Amniotic stem cell (primary cell): ENCODE data around the gene CDK18.
"Not testable (repeated sequence)": the region's sequence is repeated elsewhere in the genome, so short reads cannot be mapped to it uniquely, and the experiment has no call there.

Source experiments
- DNase-seq: peaks from one replicate; lab custom pipeline; 2025; lab: John Stamatoyannopoulos, UW

The CDK18 gene

GRCh38 chr1:205504311-205505075 is at the start of gene CDK18:
CDK18 (plus strand) TSS chr1:205504669; CDS start chr1:205523168, 18,499 bp downstream.
- no peak for DNase-seq

- no peak for DNase-seq
Observed at GRCh38 chr1:205454903-205455335, 49.5 kb upstream of the CDK18 start.

GRCh38 chr1:205455581-205456382 is 48.7 kb upstream of the CDK18 start, which contains the start of gene BLACAT1:
BLACAT1 (minus strand) TSS chr1:205456045.
- no peak for DNase-seq

GRCh38 chr1:205456383-205456867 is 48.0 kb upstream of the CDK18 start:
- no peak for DNase-seq

GRCh38 chr1:205456868-205457745 is 47.4 kb upstream of the CDK18 start:
- DNase-seq = no peak

- no peak for DNase-seq
Observed at GRCh38 chr1:205458777-205459566, 45.5 kb upstream of the CDK18 start.

- no peak for DNase-seq
Observed at GRCh38 chr1:205465392-205465791, 39.1 kb upstream of the CDK18 start.

- DNase-seq = no peak
Observed at GRCh38 chr1:205466595-205467220, 37.8 kb upstream of the CDK18 start.

- no peak for DNase-seq
Observed at GRCh38 chr1:205470131-205470530, 34.3 kb upstream of the CDK18 start.

- no peak for DNase-seq
Observed at GRCh38 chr1:205472737-205473441, 31.6 kb upstream of the CDK18 start.

- DNase-seq = no peak
Observed at GRCh38 chr1:205473475-205473874, 31.0 kb upstream of the CDK18 start.

- no peak for DNase-seq
Observed at GRCh38 chr1:205473966-205474365, 30.5 kb upstream of the CDK18 start.

- DNase-seq = no peak
Observed at GRCh38 chr1:205474571-205474970, 29.9 kb upstream of the CDK18 start.

GRCh38 chr1:205475855-205476254 is 28.6 kb upstream of the CDK18 start:
- DNase-seq = no peak

- DNase-seq = no peak
Observed at GRCh38 chr1:205476648-205477047, 27.8 kb upstream of the CDK18 start.

- no peak for DNase-seq
Observed at GRCh38 chr1:205477121-205477758, 27.2 kb upstream of the CDK18 start.

GRCh38 chr1:205477759-205478247 is 26.7 kb upstream of the CDK18 start:
- DNase-seq = peak; percentile 57

- DNase-seq = not testable (repeated sequence)
Observed at GRCh38 chr1:205478985-205479384, 25.5 kb upstream of the CDK18 start.

GRCh38 chr1:205480349-205480985 is 24.0 kb upstream of the CDK18 start:
- no peak for DNase-seq
